Measurements from ENCODE around the gene MAB21L3.
A peak's percentile ranks its signal among the peaks of the same experiment; 100 is the strongest.

MAB21L3 gene

GRCh38 chr1:116166011-116166571 is 54.9 kb downstream of the MAB21L3 start:
- DNase-seq (ENCODE audit: low read depth): no peak

DNA sequence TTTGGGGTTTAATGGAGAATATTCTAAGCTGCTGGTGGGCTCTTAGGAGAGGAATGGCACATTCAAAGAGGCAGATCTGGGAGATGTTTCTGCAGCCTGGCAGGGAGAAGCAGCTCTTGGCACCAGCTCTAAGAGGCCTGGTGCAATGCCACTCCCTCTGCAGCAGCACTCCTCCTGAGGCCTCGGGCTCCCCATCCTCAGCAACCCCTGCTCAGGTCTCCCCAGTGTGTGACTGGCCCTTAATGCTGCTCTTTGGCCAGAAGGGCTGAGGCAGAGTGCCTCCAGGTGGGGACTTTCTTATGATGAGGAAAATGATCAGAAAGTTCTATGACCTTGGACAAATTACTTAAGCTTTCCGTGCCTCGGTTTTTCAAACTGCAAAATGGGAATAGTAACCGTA is 55.5 kb downstream of the MAB21L3 start:
- no peak for DNase-seq (ENCODE audit: low read depth)

- peak; percentile 26 for DNase-seq (ENCODE audit: low read depth)
Observed at GRCh38 chr1:116167625-116168276, 56.6 kb downstream of the MAB21L3 start.

DNA sequence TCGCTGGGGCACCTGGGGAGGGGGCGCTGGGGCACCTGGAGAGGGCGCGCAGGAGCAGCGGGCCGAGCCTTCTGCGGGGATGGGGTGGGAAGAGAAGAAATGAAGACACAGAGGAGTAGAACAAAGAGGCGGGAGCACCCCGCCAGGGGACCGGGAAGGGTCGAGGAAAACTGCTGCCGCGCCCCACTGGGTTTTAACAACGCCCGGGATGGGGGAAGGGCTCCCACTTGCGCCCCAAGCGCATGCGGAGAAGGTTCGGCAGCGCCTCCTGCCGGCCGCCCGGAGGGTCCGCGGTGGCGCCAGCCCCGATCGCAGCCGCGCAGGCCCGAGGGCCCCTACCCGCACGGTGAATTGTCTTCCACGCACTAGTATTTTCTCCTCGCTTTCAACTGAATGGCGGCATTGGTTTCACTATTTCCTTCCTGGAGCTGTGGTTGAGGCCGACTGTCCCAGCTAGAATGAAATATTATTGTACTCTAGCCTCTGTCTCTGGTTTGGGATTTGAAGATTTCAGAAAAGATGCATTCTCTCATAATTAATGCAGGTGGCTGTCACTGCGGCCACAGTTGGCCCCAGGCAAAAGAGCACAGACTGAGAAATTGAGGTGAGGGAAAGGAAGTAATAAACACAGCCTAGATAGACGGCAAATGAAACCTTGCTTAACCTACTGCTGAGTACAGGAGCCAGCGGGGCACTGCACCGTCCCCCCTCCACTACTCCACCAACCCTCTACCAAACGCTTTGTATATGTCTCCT is 57.3 kb downstream of the MAB21L3 start:
- peak; percentile 60 for DNase-seq (ENCODE audit: low read depth)

DNA sequence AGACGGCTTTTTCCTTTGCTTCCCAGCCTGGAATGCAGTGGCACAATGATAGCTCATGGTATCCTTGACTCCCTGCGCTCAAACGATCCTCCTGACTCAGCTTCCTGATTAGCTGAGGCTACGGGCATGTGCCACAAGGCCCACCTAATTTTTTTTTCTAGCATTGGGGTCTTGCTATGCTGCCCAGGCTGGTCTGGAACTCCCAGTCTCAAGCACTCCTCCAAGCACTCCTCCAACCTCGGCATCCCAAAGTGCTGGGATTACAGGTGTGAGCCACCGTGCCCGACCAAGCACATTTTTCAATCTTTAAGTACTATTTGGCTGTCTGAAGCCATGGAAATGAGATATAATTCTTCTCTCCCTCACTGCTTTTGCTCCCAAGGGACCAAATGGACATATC is 58.7 kb downstream of the MAB21L3 start:
- no peak for DNase-seq (ENCODE audit: low read depth)

GRCh38 chr1:116170721-116171589 is 59.8 kb downstream of the MAB21L3 start:
- DNase-seq (ENCODE audit: low read depth): no peak

DNA sequence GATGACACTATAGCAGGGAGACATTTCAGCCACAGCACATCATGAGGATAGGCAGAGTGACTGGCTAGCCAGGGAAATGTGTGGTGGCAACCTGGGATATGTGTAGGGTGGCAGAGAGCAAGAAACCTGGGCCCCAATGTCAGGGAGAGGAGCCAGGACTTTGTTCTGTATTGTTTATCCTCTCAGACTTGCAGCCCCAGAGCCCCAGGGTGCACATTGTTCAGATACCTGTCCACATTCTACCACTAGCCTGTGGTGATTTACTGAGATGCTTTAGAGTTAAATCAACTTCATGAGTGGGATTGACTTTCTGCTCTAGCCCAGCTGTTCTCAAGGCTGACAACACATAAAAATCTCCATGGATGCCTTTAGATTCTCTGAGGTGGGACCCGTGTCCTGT is 61.5 kb downstream of the MAB21L3 start:
- DNase-seq (ENCODE audit: low read depth): no peak

DNA sequence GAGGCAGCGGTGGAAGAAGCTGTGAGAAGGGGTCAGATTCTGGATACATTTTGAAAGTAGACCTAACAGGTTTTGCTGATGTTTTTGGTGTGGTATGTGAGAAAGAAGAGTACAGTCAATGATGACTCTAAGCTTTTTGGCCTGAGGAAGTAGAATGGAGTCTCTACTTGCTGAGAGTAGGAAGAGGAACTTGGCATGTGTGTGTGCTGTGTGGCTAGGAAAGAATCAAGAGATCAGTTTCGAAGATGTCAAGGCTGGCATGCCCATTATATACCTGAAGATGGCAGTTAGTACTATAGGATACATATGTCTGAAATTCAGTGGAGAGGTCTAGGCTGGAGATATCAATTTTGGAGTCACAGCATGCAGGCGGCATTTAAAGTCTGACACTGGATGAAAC is 64.4 kb downstream of the MAB21L3 start:
- no peak for DNase-seq (ENCODE audit: low read depth)

GRCh38 chr1:116176306-116176789 is 65.1 kb downstream of the MAB21L3 start:
- no peak for DNase-seq (ENCODE audit: low read depth)

GRCh38 chr1:116177861-116178260 is 66.7 kb downstream of the MAB21L3 start:
- no peak for DNase-seq (ENCODE audit: low read depth)

DNA sequence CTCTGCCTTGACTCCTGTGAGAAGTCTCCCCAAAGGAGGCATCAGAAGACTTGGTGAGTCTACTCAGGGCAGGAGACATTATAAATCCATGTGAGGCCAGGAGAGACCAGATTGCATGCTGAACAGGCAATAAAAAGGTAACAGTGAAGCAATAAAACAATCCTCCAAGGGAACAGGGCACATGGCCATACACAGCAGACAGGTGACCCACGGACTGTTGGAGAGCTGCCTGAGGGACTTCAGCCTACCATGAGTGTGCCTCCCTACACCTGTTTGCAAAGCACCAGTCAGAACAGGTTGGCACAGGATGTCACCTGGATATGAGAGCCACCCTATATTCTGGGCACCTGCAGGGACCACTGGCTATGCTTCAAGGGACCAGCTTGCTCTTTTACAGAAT is 67.6 kb downstream of the MAB21L3 start:
- no peak for DNase-seq (ENCODE audit: low read depth)

DNA sequence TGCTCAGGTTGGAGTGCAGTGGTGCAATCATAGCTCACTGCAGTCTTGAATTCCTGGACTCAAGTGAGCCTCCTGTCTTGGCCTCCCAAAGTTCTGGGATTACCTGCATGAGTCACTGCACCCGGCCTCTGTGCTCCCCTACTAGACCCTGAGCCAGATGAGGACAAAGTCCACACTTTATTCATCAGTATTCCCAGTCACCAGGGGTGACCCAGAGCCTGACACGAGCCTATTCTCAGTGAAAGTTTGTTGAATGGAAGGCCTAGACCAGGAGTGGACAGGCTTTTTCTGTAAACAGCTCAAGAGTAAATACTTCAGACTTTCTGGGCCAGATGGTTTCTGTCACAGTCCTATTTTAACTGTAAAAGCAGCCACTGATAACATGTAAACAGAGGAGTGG is 68.2 kb downstream of the MAB21L3 start:
- DNase-seq (ENCODE audit: low read depth): no peak

GRCh38 chr1:116179964-116180363 is 68.8 kb downstream of the MAB21L3 start:
- no peak for DNase-seq (ENCODE audit: low read depth)

GRCh38 chr1:116182019-116182714 is 71.0 kb downstream of the MAB21L3 start:
- no peak for DNase-seq (ENCODE audit: low read depth)
